Cardiac fibroblast (primary cell): ENCODE data around the gene IP6K3.

Source experiments
- DNase-seq, 2 donors: peaks; one replicate each; pipeline versions ENCODE4 v3.0.0 to v3.0.0-alpha.2; 2010; ENCODE audit warnings: low read depth in 2 of 2
- H3K4me3 ChIP-seq, 2 donors: replicated peaks in 1 of 2; 1 replicate in 1 of 2; 2 replicates in 1 of 2; pipeline ENCODE4 v1.5.1; 2011; ENCODE audit warnings: low read depth in 2 of 2, low read length in 2 of 2, mild to moderate bottlenecking in 2 of 2, moderate library complexity in 1 of 2
- TF ChIP-seq, protein P1 (sequence below): IDR thresholded peaks from one replicate; pipeline ENCODE4 v1.5.1; 2011; ENCODE audit warnings: low read depth, mild to moderate bottlenecking, low read length, inconsistent platforms

IP6K3 gene

DNA sequence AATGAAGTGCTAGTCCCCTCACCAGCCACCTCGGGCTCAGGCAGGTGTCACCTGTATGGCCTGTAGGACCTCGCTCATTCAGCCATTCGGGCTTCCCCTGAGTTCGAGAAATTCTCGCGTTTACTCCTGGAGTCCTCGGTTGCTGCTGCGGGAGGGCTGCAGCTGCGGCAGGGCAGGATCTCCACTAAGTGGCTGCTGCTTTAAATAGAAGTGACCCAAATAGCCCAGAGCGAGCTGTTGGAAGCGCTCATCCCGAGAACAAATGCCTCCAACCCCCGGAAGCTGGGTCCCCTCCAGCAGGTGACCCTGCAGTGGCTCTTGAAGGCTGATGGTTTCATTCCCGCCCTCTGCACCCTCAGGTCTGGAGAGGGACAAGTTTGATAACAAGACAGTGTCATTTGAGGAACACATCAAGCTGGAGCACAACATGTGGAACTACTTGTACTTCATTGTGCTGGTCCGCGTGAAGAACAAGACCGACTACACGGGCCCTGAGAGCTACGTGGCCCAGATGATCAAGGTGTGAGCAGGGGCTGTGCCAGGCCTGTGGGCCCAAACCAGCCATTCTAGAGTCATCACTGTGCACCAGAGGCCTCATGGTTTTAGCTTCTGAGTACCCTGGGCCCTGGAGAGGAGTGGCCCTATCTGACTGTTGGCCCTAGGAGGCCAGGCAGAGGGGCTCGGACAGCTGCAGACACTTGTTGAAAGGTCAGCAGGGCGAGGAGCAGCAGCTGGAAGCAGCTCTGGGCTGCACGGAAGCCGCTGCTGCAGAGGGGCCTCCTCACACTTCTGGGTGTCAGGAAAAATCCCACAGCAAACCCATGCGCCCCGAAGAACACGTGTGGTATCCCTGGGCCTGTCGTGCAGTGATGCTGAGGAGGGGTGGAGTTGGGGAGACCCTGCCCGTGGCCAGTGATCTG, 53.3 kb downstream of the IP6K3 start:
- no peak overlapping the region for H3K4me3 ChIP-seq
- TF ChIP-seq, protein P1, sequence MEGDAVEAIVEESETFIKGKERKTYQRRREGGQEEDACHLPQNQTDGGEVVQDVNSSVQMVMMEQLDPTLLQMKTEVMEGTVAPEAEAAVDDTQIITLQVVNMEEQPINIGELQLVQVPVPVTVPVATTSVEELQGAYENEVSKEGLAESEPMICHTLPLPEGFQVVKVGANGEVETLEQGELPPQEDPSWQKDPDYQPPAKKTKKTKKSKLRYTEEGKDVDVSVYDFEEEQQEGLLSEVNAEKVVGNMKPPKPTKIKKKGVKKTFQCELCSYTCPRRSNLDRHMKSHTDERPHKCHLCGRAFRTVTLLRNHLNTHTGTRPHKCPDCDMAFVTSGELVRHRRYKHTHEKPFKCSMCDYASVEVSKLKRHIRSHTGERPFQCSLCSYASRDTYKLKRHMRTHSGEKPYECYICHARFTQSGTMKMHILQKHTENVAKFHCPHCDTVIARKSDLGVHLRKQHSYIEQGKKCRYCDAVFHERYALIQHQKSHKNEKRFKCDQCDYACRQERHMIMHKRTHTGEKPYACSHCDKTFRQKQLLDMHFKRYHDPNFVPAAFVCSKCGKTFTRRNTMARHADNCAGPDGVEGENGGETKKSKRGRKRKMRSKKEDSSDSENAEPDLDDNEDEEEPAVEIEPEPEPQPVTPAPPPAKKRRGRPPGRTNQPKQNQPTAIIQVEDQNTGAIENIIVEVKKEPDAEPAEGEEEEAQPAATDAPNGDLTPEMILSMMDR: no peak
- DNase-seq: peak in 1 of 2 donors; percentile 12

- DNase-seq: peak; percentile 38 to 55
- TF ChIP-seq, protein P1: no peak
- no peak overlapping the region for H3K4me3 ChIP-seq
Measured at GRCh38 chr6:33692760-33693158, 53.9 kb downstream of the IP6K3 start.

- TF ChIP-seq, protein P1: no peak
- peak in 1 of 2 donors; percentile 86 for DNase-seq
- no peak overlapping the region for H3K4me3 ChIP-seq
Measured at GRCh38 chr6:33692078-33692759, 54.5 kb downstream of the IP6K3 start.

DNA sequence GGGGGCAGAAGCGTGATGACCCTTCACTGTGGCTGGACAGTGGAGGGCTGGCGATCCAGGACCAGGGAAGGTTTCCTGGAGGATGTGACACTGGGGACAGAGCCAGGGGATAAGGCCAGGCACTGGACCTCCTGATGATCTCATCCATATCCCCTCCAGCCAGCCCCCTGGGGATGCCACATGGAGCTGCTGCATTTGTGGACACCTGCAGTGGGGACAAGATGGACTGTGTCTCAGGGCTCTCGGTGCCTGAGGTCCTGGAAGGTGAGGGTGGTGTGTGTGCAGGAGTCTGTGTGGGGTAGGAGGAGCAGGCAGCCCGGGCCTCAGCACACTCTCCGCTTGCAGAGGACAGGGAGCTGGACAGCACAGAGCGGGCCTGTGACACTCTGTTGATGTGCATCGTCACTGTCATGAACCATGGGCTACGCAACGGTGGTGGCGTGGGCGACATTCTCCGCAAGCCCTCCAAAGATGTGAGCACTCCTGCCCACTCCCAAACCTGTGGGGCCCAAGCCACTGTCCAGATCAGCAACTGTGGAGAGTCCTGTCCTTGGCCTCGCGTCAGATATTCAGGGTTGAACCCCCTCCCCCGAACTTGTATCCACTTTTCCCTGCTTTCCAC, 55.1 kb downstream of the IP6K3 start:
- H3K4me3 ChIP-seq: no peak overlapping the region
- TF ChIP-seq, protein P1: no peak
- DNase-seq: no peak

GRCh38 chr6:33690766-33691165, 55.9 kb downstream of the IP6K3 start:
- H3K4me3 ChIP-seq: no peak overlapping the region
- TF ChIP-seq, protein P1: no peak
- no peak for DNase-seq

GRCh38 chr6:33689879-33690278, 56.8 kb downstream of the IP6K3 start:
- no peak overlapping the region for H3K4me3 ChIP-seq
- DNase-seq: no peak
- TF ChIP-seq, protein P1: no peak
